C4-2B (cell line): Measurements from ENCODE around the gene EPHA4.

Source experiments
- ZFX ChIP-seq: fragments of 450-650 bp; IDR thresholded peaks from 2 replicates; pipeline ENCODE4 v1.6.1; 2017
- TF ChIP-seq, protein P1 (sequence below): fragments of 450-650 bp; conservative IDR thresholded peaks from 2 replicates; pipeline ENCODE4 v1.5.1; 2017; ENCODE audit warnings: mild to moderate bottlenecking

DNA sequence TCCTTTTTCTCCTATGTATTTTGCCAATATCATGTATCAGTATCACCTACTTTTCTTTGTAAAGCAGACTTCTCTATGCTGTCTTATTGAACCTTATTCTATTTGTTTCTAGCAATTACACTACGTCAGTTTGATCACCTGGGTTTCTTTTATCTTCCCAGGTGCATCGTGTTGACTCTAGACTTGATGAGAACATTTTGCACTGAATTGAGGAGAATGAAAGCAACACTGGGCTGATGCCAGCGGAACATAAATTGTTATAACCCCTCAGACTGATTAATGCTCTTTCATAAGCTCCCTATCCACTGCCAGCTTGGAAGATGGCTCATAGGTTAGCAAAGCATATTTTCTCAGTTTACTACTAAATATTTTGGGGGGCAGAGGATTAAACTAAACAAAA, 140.6 kb downstream of the EPHA4 start:
- TF ChIP-seq, protein P1, sequence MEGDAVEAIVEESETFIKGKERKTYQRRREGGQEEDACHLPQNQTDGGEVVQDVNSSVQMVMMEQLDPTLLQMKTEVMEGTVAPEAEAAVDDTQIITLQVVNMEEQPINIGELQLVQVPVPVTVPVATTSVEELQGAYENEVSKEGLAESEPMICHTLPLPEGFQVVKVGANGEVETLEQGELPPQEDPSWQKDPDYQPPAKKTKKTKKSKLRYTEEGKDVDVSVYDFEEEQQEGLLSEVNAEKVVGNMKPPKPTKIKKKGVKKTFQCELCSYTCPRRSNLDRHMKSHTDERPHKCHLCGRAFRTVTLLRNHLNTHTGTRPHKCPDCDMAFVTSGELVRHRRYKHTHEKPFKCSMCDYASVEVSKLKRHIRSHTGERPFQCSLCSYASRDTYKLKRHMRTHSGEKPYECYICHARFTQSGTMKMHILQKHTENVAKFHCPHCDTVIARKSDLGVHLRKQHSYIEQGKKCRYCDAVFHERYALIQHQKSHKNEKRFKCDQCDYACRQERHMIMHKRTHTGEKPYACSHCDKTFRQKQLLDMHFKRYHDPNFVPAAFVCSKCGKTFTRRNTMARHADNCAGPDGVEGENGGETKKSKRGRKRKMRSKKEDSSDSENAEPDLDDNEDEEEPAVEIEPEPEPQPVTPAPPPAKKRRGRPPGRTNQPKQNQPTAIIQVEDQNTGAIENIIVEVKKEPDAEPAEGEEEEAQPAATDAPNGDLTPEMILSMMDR = no peak
- no peak for TF ChIP-seq ZFX
